ENCODE results near the gene LRRC75A. TPM values are rescaled to one million over a fixed set of nuclear protein-coding genes. Genes with fewer than 3 reads are reported as not detected.
A peak's percentile ranks its signal among the peaks of the same experiment; 100 is the strongest.

Gene LRRC75A
- total RNA-seq, 2 donors from 2014 or later = 3.2 to 5.0 TPM

- no peak overlapping the region for H3K4me3 Mint-ChIP-seq
- peaks cover 27% of the 10 kb centered on the region for H3K4me1 Mint-ChIP-seq
- H3K36me3 Mint-ChIP-seq (ENCODE audit: low read depth) = peaks cover 5% of the 10 kb centered on the region
- peaks cover 6% of the 10 kb centered on the region for H3K4me1 ChIP-seq (ENCODE audit: control insufficient read depth, insufficient read depth, low read length)
- no peaks in the 10 kb centered on the region for H3K27me3 ChIP-seq (ENCODE audit: control insufficient read depth, insufficient read depth, low read length, poor library complexity, severe bottlenecking)
- peak; percentile 68 for DNase-seq
- H3K9me3 ChIP-seq (ENCODE audit: control insufficient read depth, low read length) = no peaks in the 10 kb centered on the region
- H3K27ac ChIP-seq (ENCODE audit: low read depth, low read length) = no peak overlapping the region
- peaks cover 6% of the 10 kb centered on the region for H3K36me3 ChIP-seq (ENCODE audit: control insufficient read depth, insufficient read depth, low read length)
- TF ChIP-seq CTCF (conservative IDR thresholded peaks at IDR 0.05) = no peak
- H3K9ac ChIP-seq (ENCODE audit: extremely low read depth, low read length, poor library complexity, severe bottlenecking) = no peak overlapping the region
- no peak overlapping the region for H3K4me3 ChIP-seq (ENCODE audit: low read length)
- 82 to 83% methylated on average over 6 to 8 of the region's 8 CpGs for WGBS, 2 experiments (ENCODE audit: insufficient coverage in 1 of 2, insufficient read length in 1 of 2)
- H3K27ac Mint-ChIP-seq = no peak overlapping the region
- H3K9me3 Mint-ChIP-seq = no peaks in the 10 kb centered on the region
- no peaks in the 10 kb centered on the region for H3K27me3 Mint-ChIP-seq (ENCODE audit: insufficient read depth)
Measured at GRCh38 chr17:16434662-16435061, 57.3 kb downstream of the LRRC75A start.

GRCh38 chr17:16433514-16433913 lies 58.5 kb downstream of the LRRC75A start:
- no peaks in the 10 kb centered on the region for H3K36me3 Mint-ChIP-seq (ENCODE audit: low read depth)
- Histone ChIP-seq H3K36me3 (ENCODE audit: control insufficient read depth, insufficient read depth, low read length) (no peaks in the 10 kb centered on the region), H3K27ac (ENCODE audit: low read depth, low read length) (no peak overlapping the region), H3K27me3 (ENCODE audit: control insufficient read depth, insufficient read depth, low read length, poor library complexity, severe bottlenecking) (no peaks in the 10 kb centered on the region), H3K9ac (ENCODE audit: extremely low read depth, low read length, poor library complexity, severe bottlenecking) (no peak overlapping the region), H3K9me3 (ENCODE audit: control insufficient read depth, low read length) (no peaks in the 10 kb centered on the region), H3K4me3 (ENCODE audit: low read length) (no peak overlapping the region), H3K4me1 (ENCODE audit: control insufficient read depth, insufficient read depth, low read length) (peaks cover 6% of the 10 kb centered on the region)
- no peaks in the 10 kb centered on the region for H3K9me3 Mint-ChIP-seq
- no peak for TF ChIP-seq CTCF (conservative IDR thresholded peaks at IDR 0.05)
- H3K4me3 Mint-ChIP-seq = no peak overlapping the region
- peaks cover 27% of the 10 kb centered on the region for H3K4me1 Mint-ChIP-seq
- peak; percentile 43 for DNase-seq
- 93% methylated on average over 4 of the region's 5 CpGs for WGBS, 2 experiments (ENCODE audit: insufficient coverage in 1 of 2, insufficient read length in 1 of 2)
- no peaks in the 10 kb centered on the region for H3K27me3 Mint-ChIP-seq (ENCODE audit: insufficient read depth)
- no peak overlapping the region for H3K27ac Mint-ChIP-seq

GRCh38 chr17:16432017-16432416 lies 60.0 kb downstream of the LRRC75A start:
- Mint-ChIP-seq H3K36me3 (ENCODE audit: low read depth) (no peaks in the 10 kb centered on the region), H3K4me3 (no peak overlapping the region), H3K27ac (no peak overlapping the region), H3K27me3 (ENCODE audit: insufficient read depth) (no peaks in the 10 kb centered on the region), H3K9me3 (no peaks in the 10 kb centered on the region), H3K4me1 (peaks cover 17% of the 10 kb centered on the region)
- Histone ChIP-seq H3K36me3 (ENCODE audit: control insufficient read depth, insufficient read depth, low read length) (no peaks in the 10 kb centered on the region), H3K27me3 (ENCODE audit: control insufficient read depth, insufficient read depth, low read length, poor library complexity, severe bottlenecking) (no peaks in the 10 kb centered on the region), H3K9ac (ENCODE audit: extremely low read depth, low read length, poor library complexity, severe bottlenecking) (no peak overlapping the region), H3K4me3 (ENCODE audit: low read length) (no peak overlapping the region), H3K4me1 (ENCODE audit: control insufficient read depth, insufficient read depth, low read length) (peaks cover 6% of the 10 kb centered on the region), H3K9me3 (ENCODE audit: control insufficient read depth, low read length) (no peaks in the 10 kb centered on the region), H3K27ac (ENCODE audit: low read depth, low read length) (no peak overlapping the region)
- 92 to 95% methylated on average over 10 to 15 of the region's 15 CpGs for WGBS, 2 experiments (ENCODE audit: insufficient coverage in 1 of 2, insufficient read length in 1 of 2)
- peak; percentile 52 for DNase-seq
- TF ChIP-seq CTCF (conservative IDR thresholded peaks at IDR 0.05) = no peak

Data from endodermal cell (in vitro differentiated cells).